ENCODE measurements around the gene APCDD1L.

DNA sequence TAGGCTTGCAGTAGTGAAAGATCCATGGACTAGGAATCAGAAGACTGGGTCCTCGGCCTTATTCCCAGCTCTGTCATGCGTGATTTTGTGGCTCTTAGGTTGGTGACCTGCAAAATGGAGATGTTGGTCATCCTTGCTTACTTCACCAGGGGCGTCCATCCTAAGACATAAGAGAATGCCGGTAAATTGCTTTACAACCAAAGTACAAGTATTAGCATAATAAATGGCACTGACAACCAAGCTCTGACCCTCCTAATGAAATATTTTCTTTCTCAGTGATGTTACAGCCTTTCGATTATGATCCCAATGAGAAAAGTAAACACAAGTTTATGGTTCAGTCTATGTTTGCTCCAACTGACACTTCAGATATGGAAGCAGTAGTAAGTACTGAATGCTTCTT lies 80.9 kb downstream of the APCDD1L start:
- TF ChIP-seq, protein P1, sequence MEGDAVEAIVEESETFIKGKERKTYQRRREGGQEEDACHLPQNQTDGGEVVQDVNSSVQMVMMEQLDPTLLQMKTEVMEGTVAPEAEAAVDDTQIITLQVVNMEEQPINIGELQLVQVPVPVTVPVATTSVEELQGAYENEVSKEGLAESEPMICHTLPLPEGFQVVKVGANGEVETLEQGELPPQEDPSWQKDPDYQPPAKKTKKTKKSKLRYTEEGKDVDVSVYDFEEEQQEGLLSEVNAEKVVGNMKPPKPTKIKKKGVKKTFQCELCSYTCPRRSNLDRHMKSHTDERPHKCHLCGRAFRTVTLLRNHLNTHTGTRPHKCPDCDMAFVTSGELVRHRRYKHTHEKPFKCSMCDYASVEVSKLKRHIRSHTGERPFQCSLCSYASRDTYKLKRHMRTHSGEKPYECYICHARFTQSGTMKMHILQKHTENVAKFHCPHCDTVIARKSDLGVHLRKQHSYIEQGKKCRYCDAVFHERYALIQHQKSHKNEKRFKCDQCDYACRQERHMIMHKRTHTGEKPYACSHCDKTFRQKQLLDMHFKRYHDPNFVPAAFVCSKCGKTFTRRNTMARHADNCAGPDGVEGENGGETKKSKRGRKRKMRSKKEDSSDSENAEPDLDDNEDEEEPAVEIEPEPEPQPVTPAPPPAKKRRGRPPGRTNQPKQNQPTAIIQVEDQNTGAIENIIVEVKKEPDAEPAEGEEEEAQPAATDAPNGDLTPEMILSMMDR (IDR thresholded peaks at IDR 0.05; ENCODE audit: low read length) = no peak
- no peak for TF ChIP-seq EZH2 (IDR thresholded peaks at IDR 0.05; ENCODE audit: borderline replicate concordance, low read length)
